Astrocyte (in vitro differentiated cells and primary cell): Measurements from ENCODE around the gene KSR2. TPM values are rescaled to one million over a fixed set of nuclear protein-coding genes. Genes with fewer than 3 reads are reported as not detected.

ENCODE experiments used
- DNase-seq: peaks from one replicate; pipeline ENCODE4 v3.0.0-alpha.2; 2010; ENCODE audit warnings: low read depth
- FAIRE-seq: peaks from 2 replicates; lab custom pipeline; 2011; peaks lifted over from hg19 to GRCh38; lab: Jason Lieb, UNC
- H2AFZ ChIP-seq: 2 replicates; pipeline ENCODE4 v1.6.0; 2012; ENCODE audit warnings: low read depth, low read length, inconsistent platforms
- H3K27ac ChIP-seq: 2 replicates; pipeline ENCODE4 v1.5.1; 2011; ENCODE audit warnings: low read depth, low read length, inconsistent platforms
- H3K27me3 ChIP-seq: 2 replicates; pipeline ENCODE4 v1.6.0; 2011; ENCODE audit warnings: low read length, inconsistent platforms; ENCODE audit not compliant: insufficient read depth
- H3K36me3 ChIP-seq: 2 replicates; pipeline ENCODE4 v1.5.1; 2011; ENCODE audit warnings: low read length, inconsistent platforms; ENCODE audit not compliant: insufficient read depth
- H3K4me1 ChIP-seq: 2 replicates; pipeline ENCODE4 v1.5.1; 2011; ENCODE audit warnings: low read length, inconsistent platforms; ENCODE audit not compliant: insufficient read depth
- H3K4me2 ChIP-seq: 2 replicates; pipeline ENCODE4 v1.6.0; 2012; ENCODE audit warnings: low read length, inconsistent platforms
- H3K4me3 ChIP-seq: 2 replicates; pipeline ENCODE4 v1.5.1; 2011; ENCODE audit warnings: low read depth, mild to moderate bottlenecking, low read length, inconsistent platforms; ENCODE audit not compliant: insufficient read depth
- H3K79me2 ChIP-seq: 2 replicates; pipeline ENCODE4 v1.6.0; 2012; ENCODE audit warnings: mild to moderate bottlenecking, low read length, inconsistent platforms; ENCODE audit not compliant: insufficient read depth
- H3K9ac ChIP-seq: 2 replicates; pipeline ENCODE4 v1.6.0; 2012; ENCODE audit warnings: mild to moderate bottlenecking, low read length, inconsistent platforms
- H3K9me3 ChIP-seq: 2 replicates; pipeline ENCODE4 v1.5.1; 2012; ENCODE audit warnings: low read depth, mild to moderate bottlenecking, low read length, inconsistent platforms; ENCODE audit not compliant: insufficient read depth
- H4K20me1 ChIP-seq: 2 replicates; pipeline ENCODE4 v1.6.0; 2012; ENCODE audit warnings: low read length, inconsistent platforms; ENCODE audit not compliant: insufficient read depth
- H3K27ac Mint-ChIP-seq: one replicate; pipeline ENCODE4 v1.8.0; 2021; ENCODE audit warnings: mild to moderate bottlenecking, mixed read lengths; ENCODE audit not compliant: unreplicated experiment
- H3K27me3 Mint-ChIP-seq: one replicate; pipeline ENCODE4 v1.8.0; 2021; ENCODE audit warnings: low read depth, mixed read lengths; ENCODE audit not compliant: unreplicated experiment
- H3K36me3 Mint-ChIP-seq: one replicate; pipeline ENCODE4 v1.8.0; 2021; ENCODE audit warnings: low read depth, mixed read lengths; ENCODE audit not compliant: unreplicated experiment
- H3K4me1 Mint-ChIP-seq: one replicate; pipeline ENCODE4 v1.8.0; 2021; ENCODE audit warnings: low read depth, mixed read lengths; ENCODE audit not compliant: unreplicated experiment
- H3K4me3 Mint-ChIP-seq: one replicate; pipeline ENCODE4 v1.8.0; 2021; ENCODE audit warnings: mild to moderate bottlenecking, moderate library complexity, mixed read lengths; ENCODE audit not compliant: unreplicated experiment
- H3K9me3 Mint-ChIP-seq: one replicate; pipeline ENCODE4 v1.8.0; 2021; ENCODE audit warnings: mild to moderate bottlenecking, mixed read lengths; ENCODE audit not compliant: unreplicated experiment
- EZH2 ChIP-seq: IDR thresholded peaks from 2 replicates; pipeline ENCODE4 v1.6.1; 2012; ENCODE audit warnings: mild to moderate bottlenecking, low read length, inconsistent platforms; ENCODE audit not compliant: insufficient read depth
- total RNA-seq: library from RNA; stranded (reverse); gene quantifications from 2 replicates; pipeline ENCODE4 v1.2.1, GENCODE V29; 2021
- TF ChIP-seq, protein P1 (sequence below): IDR thresholded peaks from 2 replicates; pipeline ENCODE4 v1.5.1; 2011; ENCODE audit warnings: low read depth, mild to moderate bottlenecking, inconsistent platforms, low read length, moderate library complexity; ENCODE audit not compliant: insufficient read depth

KSR2 gene
- total RNA-seq, 1 donor from 2014 or later, result 0.98 TPM

DNA sequence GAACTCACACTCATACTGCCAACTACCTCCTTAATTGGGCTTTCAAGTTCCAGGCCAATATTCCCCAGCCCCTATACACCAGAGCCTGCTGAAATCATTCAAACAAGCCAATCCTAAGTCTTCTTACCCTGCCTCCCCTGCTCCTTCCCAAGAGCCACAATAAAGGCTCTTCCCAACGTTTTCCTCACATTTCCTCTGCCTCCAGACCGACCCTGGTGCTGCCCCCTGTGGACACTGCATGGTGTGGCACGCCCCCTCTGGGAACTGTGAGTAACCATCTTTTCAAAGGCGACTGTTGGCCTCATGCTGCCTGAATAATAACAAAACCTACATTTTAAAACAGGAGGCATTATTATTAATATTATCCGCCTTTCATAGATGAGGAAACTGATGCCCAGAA is 495.8 kb downstream of the KSR2 start:
- H2AFZ ChIP-seq, result no peak overlapping the region
- H3K4me1 ChIP-seq, result no peaks in the 10 kb centered on the region
- Mint-ChIP-seq H3K27me3 (peaks cover 2% of the 10 kb centered on the region), H3K36me3 (no peaks in the 10 kb centered on the region), H3K4me1 (no peaks in the 10 kb centered on the region), H3K4me3 (no peak overlapping the region), H3K9me3 (peaks cover 6% of the 10 kb centered on the region), H3K27ac (no peak overlapping the region)
- FAIRE-seq, result no peak
- H4K20me1 ChIP-seq, result no peaks in the 10 kb centered on the region
- peaks cover 5% of the 10 kb centered on the region for H3K9me3 ChIP-seq
- no peaks in the 10 kb centered on the region for H3K79me2 ChIP-seq
- H3K36me3 ChIP-seq, result no peaks in the 10 kb centered on the region
- no peak overlapping the region for H3K27ac ChIP-seq
- no peak overlapping the region for H3K4me2 ChIP-seq
- H3K4me3 ChIP-seq, result no peak overlapping the region
- DNase-seq, result no peak
- TF ChIP-seq EZH2, result no peak
- TF ChIP-seq, protein P1, sequence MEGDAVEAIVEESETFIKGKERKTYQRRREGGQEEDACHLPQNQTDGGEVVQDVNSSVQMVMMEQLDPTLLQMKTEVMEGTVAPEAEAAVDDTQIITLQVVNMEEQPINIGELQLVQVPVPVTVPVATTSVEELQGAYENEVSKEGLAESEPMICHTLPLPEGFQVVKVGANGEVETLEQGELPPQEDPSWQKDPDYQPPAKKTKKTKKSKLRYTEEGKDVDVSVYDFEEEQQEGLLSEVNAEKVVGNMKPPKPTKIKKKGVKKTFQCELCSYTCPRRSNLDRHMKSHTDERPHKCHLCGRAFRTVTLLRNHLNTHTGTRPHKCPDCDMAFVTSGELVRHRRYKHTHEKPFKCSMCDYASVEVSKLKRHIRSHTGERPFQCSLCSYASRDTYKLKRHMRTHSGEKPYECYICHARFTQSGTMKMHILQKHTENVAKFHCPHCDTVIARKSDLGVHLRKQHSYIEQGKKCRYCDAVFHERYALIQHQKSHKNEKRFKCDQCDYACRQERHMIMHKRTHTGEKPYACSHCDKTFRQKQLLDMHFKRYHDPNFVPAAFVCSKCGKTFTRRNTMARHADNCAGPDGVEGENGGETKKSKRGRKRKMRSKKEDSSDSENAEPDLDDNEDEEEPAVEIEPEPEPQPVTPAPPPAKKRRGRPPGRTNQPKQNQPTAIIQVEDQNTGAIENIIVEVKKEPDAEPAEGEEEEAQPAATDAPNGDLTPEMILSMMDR, result peak; percentile 18
- H3K27me3 ChIP-seq, result peaks cover 2% of the 10 kb centered on the region
- no peak overlapping the region for H3K9ac ChIP-seq

DNA sequence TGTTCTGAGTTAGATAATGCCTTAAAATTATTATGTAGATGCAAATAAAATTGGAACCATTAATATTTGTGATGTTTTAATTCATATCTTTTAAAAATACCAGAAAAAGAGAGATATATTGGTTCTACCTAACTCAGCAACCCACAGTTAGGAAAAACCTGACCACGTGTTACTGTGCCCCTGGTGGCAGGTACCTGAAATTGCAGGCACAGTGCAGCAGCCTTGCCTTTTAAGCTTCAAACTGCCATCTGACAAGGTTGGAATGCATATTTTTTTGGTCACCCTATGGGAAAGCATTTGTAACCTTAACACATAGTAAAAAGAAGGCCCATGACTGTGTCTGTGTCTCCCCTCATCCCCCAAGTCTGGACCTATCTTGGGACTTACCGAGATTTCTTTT is 498.0 kb downstream of the KSR2 start:
- no peak for FAIRE-seq
- Histone ChIP-seq H2AFZ (no peak overlapping the region), H3K4me2 (no peak overlapping the region), H4K20me1 (no peaks in the 10 kb centered on the region), H3K9ac (no peak overlapping the region), H3K36me3 (no peaks in the 10 kb centered on the region), H3K4me1 (no peaks in the 10 kb centered on the region), H3K27ac (no peak overlapping the region), H3K27me3 (peaks cover 2% of the 10 kb centered on the region), H3K4me3 (no peak overlapping the region), H3K79me2 (no peaks in the 10 kb centered on the region), H3K9me3 (no peaks in the 10 kb centered on the region)
- no peak for TF ChIP-seq EZH2
- TF ChIP-seq, protein P1, result peak; percentile 21
- Mint-ChIP-seq H3K4me1 (peaks cover 2% of the 10 kb centered on the region), H3K27me3 (no peaks in the 10 kb centered on the region), H3K9me3 (peaks cover 2% of the 10 kb centered on the region), H3K4me3 (no peak overlapping the region), H3K27ac (no peak overlapping the region), H3K36me3 (no peaks in the 10 kb centered on the region)
- no peak for DNase-seq

DNA sequence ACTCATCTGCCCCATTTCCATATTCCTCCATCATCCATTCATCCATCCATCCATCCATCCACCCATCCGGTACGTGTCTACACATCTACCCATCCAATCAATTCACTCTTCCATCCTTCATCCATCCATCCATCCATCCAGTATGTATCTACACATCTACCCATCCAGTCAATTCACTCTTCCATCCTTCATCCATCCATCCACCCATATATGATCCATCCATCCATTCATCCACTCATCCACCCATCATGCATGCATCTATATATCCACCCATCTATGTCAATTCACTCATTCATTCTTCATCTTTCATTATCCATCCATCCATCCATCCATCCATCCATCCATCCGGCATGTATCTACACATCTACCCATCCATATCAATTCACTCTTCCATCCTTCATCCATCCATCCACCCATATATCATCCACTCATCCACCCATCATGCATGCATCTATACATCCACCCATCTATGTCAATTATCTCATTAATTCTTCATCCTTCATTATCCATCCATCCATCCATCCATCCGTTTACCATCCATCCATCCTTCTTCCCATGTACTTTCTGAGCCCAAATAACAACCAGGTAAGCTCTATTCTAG is 498.8 kb downstream of the KSR2 start:
- peaks cover under 1% of the 10 kb centered on the region for H3K9me3 Mint-ChIP-seq
- DNase-seq (no peak), FAIRE-seq (no peak)
- no peak overlapping the region for H3K4me2 ChIP-seq
- H3K4me1 ChIP-seq, result no peaks in the 10 kb centered on the region
- no peak overlapping the region for H3K27ac Mint-ChIP-seq
- H3K27me3 ChIP-seq, result no peaks in the 10 kb centered on the region
- peaks cover 2% of the 10 kb centered on the region for H3K4me1 Mint-ChIP-seq
- no peak overlapping the region for H3K9ac ChIP-seq
- H3K79me2 ChIP-seq, result no peaks in the 10 kb centered on the region
- no peak overlapping the region for H3K27ac ChIP-seq
- H4K20me1 ChIP-seq, result no peaks in the 10 kb centered on the region
- no peak overlapping the region for H3K4me3 Mint-ChIP-seq
- H3K36me3 Mint-ChIP-seq, result no peaks in the 10 kb centered on the region
- peaks cover 2% of the 10 kb centered on the region for H3K27me3 Mint-ChIP-seq
- H3K36me3 ChIP-seq, result no peaks in the 10 kb centered on the region
- H3K4me3 ChIP-seq, result no peak overlapping the region
- no peaks in the 10 kb centered on the region for H3K9me3 ChIP-seq
- H2AFZ ChIP-seq, result no peak overlapping the region
- TF ChIP-seq EZH2, result no peak
- TF ChIP-seq, protein P1, result no peak
